ENCODE data around the gene TMEM147.

TMEM147 gene

DNA sequence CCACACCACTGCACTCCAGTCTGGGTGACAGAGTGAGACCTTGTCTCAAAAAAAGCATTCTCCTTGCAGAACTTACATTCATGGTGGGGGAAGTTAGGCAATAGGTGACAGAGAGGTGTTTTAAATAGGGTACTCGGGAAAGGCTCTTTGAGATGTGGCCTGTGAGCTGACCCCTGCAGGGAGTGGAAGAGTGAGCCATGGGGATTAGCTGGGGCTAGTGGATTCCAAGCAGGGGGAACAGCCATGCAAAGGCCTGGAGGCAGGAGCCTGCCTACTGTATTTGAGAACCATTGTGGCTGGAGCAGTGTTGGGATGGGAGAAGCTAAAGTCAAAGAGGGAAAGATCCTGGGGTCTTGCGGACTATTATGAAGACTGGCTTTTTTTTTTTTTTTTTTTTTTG, 28.1 kb upstream of the TMEM147 start:
- TF ChIP-seq PAX5 (IDR thresholded peaks at IDR 0.05; ENCODE audit: insufficient read depth, low read length, severe bottlenecking) (no peak), POLR2A (IDR thresholded peaks at IDR 0.05; ENCODE audit: low read depth, low read length) (no peak), POLR2AphosphoS5 (IDR thresholded peaks at IDR 0.05; ENCODE audit: low read depth, low read length) (no peak), TAF1 (IDR thresholded peaks at IDR 0.05; ENCODE audit: low read depth, low read length) (no peak), POU2F2 (IDR thresholded peaks at IDR 0.05; ENCODE audit: low read depth, low read length) (no peak), SPI1 (IDR thresholded peaks at IDR 0.05; ENCODE audit: low read depth, low read length) (no peak)
- FAIRE-seq (no peak), DNase-seq (ENCODE audit: insufficient read length, low spot score) (no peak)

DNA sequence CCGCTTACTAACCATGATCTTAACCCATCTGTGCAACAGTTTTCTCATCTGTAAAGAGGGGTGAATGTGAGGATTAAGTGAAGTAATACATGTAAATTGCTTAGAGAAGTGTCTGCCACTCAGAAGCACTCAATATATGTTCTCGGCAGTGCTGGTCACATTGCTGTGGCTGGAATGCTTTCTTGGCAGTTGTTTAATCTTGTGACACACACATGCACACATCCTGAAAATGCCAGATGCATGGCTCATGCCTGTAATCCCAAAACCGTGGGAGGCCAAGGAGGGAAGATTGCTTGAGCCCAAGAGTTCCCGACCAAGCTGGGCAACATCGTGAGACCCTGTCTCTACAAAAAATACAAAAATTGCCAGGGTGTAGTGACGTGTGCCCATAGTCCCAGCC, 27.1 kb upstream of the TMEM147 start:
- TF ChIP-seq POLR2AphosphoS5 (IDR thresholded peaks at IDR 0.05; ENCODE audit: low read depth, low read length) (no peak), POLR2A (IDR thresholded peaks at IDR 0.05; ENCODE audit: low read depth, low read length) (no peak), PAX5 (IDR thresholded peaks at IDR 0.05; ENCODE audit: insufficient read depth, low read length, severe bottlenecking) (no peak), SPI1 (IDR thresholded peaks at IDR 0.05; ENCODE audit: low read depth, low read length) (no peak), TAF1 (IDR thresholded peaks at IDR 0.05; ENCODE audit: low read depth, low read length) (no peak), POU2F2 (IDR thresholded peaks at IDR 0.05; ENCODE audit: low read depth, low read length) (no peak)
- DNase-seq (ENCODE audit: insufficient read length, low spot score) (no peak), FAIRE-seq (no peak)

DNA sequence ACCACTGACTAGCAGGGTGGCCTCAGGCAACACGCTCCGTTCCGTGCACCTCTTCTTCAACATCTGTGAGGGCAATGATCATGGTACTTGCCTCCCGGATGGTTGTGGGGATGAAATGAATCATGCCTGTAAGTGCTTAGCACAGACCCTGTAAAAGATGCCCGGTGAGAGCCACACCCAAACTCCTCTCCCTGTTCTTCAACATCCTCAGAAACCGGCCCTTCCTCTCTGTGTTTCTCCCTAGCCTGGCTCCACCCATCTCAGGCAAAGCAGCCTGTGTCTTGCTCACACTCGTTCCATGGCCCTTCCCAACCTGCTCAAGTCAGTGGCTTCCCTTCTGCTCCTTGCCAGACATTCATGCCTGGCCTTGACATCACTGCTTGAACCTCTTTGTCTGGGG, 26.1 kb upstream of the TMEM147 start:
- FAIRE-seq (no peak), DNase-seq (ENCODE audit: insufficient read length, low spot score) (no peak)
- TF ChIP-seq TAF1 (IDR thresholded peaks at IDR 0.05; ENCODE audit: low read depth, low read length) (no peak), SPI1 (IDR thresholded peaks at IDR 0.05; ENCODE audit: low read depth, low read length) (no peak), POLR2A (IDR thresholded peaks at IDR 0.05; ENCODE audit: low read depth, low read length) (no peak), POU2F2 (IDR thresholded peaks at IDR 0.05; ENCODE audit: low read depth, low read length) (no peak), POLR2AphosphoS5 (IDR thresholded peaks at IDR 0.05; ENCODE audit: low read depth, low read length) (no peak), PAX5 (IDR thresholded peaks at IDR 0.05; ENCODE audit: insufficient read depth, low read length, severe bottlenecking) (no peak)

DNA sequence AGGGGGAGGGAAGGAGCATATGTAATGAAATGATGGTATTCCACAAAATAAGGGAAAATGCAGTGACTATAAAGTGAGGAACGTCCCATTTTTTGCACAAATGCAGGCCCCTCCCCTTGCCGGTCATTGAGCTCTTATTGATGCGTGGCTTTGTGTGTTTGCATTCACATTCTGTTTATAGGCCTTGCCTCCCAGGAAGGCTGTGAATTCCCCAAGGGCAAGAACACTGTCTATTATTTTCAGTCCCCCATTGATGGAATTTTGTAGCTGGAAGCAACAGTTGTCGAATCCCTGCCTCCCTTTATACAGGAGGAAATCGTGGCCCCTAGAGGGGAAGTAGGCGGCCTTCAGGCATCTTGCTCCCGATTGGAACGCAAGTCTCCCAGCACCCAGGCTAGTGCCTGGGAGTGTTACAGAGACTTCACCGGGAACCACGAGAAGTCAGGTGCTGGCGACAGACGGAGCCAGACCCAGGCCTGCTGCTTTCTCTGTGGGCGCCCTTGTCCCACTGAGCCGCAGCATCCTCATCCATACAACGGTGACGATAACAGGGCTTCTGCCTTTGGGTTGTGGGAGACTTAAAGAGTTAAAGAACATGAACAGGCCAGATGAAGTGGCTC, 24.2 kb upstream of the TMEM147 start:
- FAIRE-seq (no peak), DNase-seq (ENCODE audit: insufficient read length, low spot score) (no peak)
- no peak for TF ChIP-seq PAX5 (IDR thresholded peaks at IDR 0.05; ENCODE audit: insufficient read depth, low read length, severe bottlenecking)

- DNase-seq (ENCODE audit: insufficient read length, low spot score), result no peak
- no peak for FAIRE-seq
- TF ChIP-seq POLR2AphosphoS5 (IDR thresholded peaks at IDR 0.05; ENCODE audit: low read depth, low read length), result no peak
- TF ChIP-seq POU2F2 (IDR thresholded peaks at IDR 0.05; ENCODE audit: low read depth, low read length), result no peak
- no peak for TF ChIP-seq TAF1 (IDR thresholded peaks at IDR 0.05; ENCODE audit: low read depth, low read length)
- TF ChIP-seq PAX5 (IDR thresholded peaks at IDR 0.05; ENCODE audit: insufficient read depth, low read length, severe bottlenecking), result no peak
- TF ChIP-seq SPI1 (IDR thresholded peaks at IDR 0.05; ENCODE audit: low read depth, low read length), result no peak
- TF ChIP-seq POLR2A (IDR thresholded peaks at IDR 0.05; ENCODE audit: low read depth, low read length), result no peak
These were observed 22.6 kb upstream of the TMEM147 start for GRCh38 chr19:35522745-35523327.

GRCh38 chr19:35524181-35524837, 21.1 kb upstream of the TMEM147 start:
- FAIRE-seq (no peak), DNase-seq (ENCODE audit: insufficient read length, low spot score) (no peak)
- TF ChIP-seq TAF1 (IDR thresholded peaks at IDR 0.05; ENCODE audit: low read depth, low read length), result no peak
- no peak for TF ChIP-seq PAX5 (IDR thresholded peaks at IDR 0.05; ENCODE audit: insufficient read depth, low read length, severe bottlenecking)
- no peak for TF ChIP-seq POLR2A (IDR thresholded peaks at IDR 0.05; ENCODE audit: low read depth, low read length)

- no peak for TF ChIP-seq POU2F2 (IDR thresholded peaks at IDR 0.05; ENCODE audit: low read depth, low read length)
- TF ChIP-seq PAX5 (IDR thresholded peaks at IDR 0.05; ENCODE audit: insufficient read depth, low read length, severe bottlenecking), result no peak
- TF ChIP-seq TAF1 (IDR thresholded peaks at IDR 0.05; ENCODE audit: low read depth, low read length), result no peak
- TF ChIP-seq POLR2A (IDR thresholded peaks at IDR 0.05; ENCODE audit: low read depth, low read length), result no peak
- no peak for TF ChIP-seq POLR2AphosphoS5 (IDR thresholded peaks at IDR 0.05; ENCODE audit: low read depth, low read length)
- no peak for TF ChIP-seq SPI1 (IDR thresholded peaks at IDR 0.05; ENCODE audit: low read depth, low read length)
- FAIRE-seq, result no peak
- no peak for DNase-seq (ENCODE audit: insufficient read length, low spot score)
These were observed 19.6 kb upstream of the TMEM147 start for GRCh38 chr19:35525873-35526272.

DNA sequence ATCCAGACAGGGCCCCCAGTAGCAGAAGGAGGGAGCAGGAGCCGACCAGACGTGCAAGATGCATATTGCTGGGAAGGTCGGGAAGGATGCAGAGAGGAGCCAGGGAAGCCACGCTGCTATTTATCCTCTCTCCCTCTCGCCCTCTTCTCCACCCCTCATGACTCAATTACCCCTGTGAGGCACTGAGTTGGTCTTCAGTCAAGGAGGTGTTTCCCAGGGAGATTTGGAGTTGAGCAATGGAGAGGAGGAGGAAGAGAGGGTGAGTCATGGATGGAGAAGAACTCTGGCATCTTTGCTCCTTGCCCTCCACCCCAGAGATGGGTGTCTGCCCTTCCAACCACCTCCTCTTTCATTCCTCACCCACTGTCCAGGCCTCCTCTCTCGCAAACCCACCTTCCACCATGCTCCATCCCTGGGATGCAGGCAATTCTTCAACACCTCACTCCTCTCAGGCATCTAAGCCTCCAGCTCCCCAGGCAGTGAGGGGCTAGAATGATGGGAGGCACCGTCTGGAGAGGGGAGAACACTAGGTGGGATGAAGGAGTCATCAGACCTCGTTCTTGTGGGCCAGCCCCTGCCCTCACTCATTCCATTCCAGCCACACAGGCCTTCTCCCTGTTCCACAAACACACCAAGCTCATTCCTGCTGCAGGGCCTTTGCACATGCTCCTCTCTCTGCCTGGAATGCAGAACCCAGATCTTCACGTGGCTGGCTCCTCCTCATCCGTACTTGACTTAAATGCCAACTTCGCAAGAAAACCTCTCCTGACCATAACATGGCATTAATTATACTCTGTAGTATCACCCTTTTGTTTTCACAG, 17.0 kb upstream of the TMEM147 start, which contains the start of gene SBSN:
TSS of gene SBSN (minus strand) at position 94 of the 821 bp plus-strand sequence. CDS start at position 64, 30 bp downstream.
- DNase-seq (ENCODE audit: insufficient read length, low spot score), result no peak
- no peak for TF ChIP-seq POLR2A (IDR thresholded peaks at IDR 0.05; ENCODE audit: low read depth, low read length)
- FAIRE-seq, result no peak

DNA sequence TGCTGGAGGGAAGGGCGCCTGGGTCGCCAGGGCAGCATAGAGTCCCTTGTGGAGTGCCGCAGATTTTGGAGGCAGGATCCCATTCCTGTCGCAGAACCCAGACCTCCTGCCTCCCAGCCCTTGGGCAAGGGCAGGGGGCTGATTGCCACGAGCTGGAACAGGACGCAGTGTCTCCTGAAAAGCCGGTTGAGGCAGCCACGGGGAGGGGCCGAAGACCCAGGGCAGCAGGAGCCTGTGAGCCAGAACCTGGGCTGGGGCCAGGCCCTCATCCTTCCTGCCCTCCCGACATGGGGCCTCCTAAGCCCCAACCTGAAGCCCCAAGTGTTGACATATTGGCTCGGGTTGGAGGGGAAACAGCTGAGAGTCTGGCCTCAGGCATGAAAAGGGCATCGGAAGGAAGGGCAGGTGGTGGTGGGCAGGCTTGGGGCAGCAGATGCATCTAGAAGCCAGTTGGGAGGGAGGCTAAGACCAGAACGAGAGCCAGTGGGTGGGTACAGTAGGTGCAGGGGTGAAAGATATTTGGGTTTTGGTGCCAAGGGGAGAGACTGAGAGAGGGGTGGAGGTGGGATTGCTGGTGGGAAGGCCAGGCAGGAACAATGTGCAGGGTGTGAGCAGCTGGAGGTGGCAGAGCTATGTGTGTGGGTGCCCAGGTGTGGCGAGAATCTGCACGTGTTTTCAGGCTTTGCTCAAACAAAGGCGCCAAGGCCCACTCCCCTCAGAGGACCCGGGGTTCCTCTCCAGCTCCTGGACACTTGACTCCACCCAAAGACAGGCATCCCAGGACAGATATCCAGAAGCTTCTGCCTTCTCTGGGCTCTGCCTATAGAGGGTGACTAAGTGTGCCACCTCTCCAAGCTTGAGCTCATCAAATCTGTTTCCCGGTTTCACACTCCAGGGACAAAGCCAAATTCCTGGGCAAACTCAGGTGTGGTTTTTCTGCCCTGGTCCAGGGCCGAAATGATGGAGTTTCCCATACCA, 15.9 kb upstream of the TMEM147 start:
- TF ChIP-seq PAX5 (IDR thresholded peaks at IDR 0.05; ENCODE audit: insufficient read depth, low read length, severe bottlenecking), result no peak
- DNase-seq (ENCODE audit: insufficient read length, low spot score) (no peak), FAIRE-seq (no peak)
